HG02588 (cell line): ENCODE results near the gene NRG4.
"Not testable (repeated sequence)": the region's sequence is repeated elsewhere in the genome, so short reads cannot be mapped to it uniquely, and the experiment has no call there.

Source experiments
- ATAC-seq: cut with Tn5 transposase; IDR thresholded peaks from one replicate; pipeline ENCODE4 v1.9.1; 2021; ENCODE audit warnings: mild to moderate bottlenecking, moderate library complexity; ENCODE audit not compliant: unreplicated experiment

Gene NRG4

GRCh38 chr15:75995611-75996010, 16.6 kb downstream of the NRG4 start:
- ATAC-seq = no peak

GRCh38 chr15:75994220-75994619, 18.0 kb downstream of the NRG4 start:
- no peak for ATAC-seq

- ATAC-seq = no peak
Observed at GRCh38 chr15:75992897-75993296, 19.3 kb downstream of the NRG4 start.

DNA sequence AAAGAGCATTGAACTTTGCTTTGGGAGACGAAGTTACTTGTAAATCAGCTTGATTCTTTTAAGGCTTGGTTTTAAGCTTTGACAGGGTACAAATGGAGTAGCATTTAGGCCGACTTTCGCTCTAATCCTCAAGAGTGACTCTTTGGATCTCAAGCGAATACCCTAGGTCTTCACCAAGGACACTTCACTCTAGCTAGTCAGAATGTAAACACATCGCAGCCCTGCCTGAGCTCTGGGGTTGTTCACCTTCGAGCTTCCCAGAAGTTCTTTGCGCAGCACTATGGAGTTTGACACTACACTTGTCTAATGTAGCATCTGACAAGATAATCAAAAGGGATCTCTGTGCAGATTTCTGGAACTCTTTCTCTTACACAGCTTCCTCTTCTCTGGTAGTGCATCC, 22.3 kb downstream of the NRG4 start:
- ATAC-seq = no peak

DNA sequence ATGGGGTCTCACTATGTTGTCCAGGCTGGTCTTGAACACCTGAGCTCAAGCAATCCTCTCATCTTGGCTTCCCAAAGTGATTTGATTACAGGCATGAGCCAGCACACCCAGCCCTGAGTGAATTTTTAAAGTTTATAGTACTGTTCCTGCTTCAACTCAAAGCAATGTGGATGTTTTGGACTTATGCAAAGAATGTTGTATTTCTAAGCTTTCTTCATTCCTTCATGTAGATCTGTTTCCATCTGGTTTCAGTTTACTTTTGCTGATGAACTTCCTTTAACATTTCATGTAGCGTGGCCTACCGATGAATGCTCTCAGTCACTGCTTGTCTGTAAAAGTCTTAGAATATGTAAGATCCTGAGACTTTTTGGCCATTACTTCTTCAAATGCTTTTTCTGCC, 23.2 kb downstream of the NRG4 start:
- no peak for ATAC-seq

DNA sequence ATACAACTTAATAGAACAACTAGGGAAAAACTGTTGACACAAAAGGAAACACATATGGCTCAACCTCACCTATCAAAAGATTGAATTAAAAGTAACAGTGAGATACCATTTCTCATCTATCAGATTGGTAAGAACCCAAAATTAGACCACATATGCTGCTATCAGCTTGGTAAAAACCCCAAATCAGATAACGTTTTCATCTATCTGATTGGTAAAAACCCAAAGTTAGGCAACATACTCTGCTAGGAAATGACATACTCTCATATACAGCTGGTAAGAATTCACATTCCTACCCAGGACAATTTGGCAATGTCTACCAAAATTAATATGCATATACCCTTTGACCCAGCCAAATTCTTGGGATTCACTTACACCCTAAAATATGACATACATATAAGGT, 26.3 kb downstream of the NRG4 start:
- ATAC-seq = no peak

DNA sequence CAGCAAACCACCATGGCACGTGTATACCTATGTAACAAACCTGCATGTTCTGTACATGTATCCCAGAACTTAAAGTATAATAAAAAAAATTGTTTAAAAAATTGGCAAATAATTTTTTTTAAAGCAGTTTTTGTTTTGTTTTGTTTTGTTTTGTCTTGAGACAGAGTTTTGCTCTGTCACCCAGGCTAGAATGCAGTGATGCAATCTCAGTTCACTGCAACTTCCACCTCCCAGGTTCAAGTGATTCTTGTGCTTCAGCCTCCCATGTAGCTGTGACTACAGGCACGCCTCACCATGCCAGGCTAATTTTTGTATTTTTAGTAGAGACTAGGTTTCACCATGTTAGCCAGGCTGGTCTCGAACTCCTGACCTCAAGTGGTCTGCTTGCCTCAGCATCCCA, 27.5 kb downstream of the NRG4 start:
- ATAC-seq = not testable (repeated sequence)

- ATAC-seq = no peak
Observed at GRCh38 chr15:75982468-75982867, 29.8 kb downstream of the NRG4 start.

- ATAC-seq = no peak
Observed at GRCh38 chr15:75981149-75981815, 30.9 kb downstream of the NRG4 start.

- not testable (repeated sequence) for ATAC-seq
Observed at GRCh38 chr15:75976766-75977165, 35.5 kb downstream of the NRG4 start.

DNA sequence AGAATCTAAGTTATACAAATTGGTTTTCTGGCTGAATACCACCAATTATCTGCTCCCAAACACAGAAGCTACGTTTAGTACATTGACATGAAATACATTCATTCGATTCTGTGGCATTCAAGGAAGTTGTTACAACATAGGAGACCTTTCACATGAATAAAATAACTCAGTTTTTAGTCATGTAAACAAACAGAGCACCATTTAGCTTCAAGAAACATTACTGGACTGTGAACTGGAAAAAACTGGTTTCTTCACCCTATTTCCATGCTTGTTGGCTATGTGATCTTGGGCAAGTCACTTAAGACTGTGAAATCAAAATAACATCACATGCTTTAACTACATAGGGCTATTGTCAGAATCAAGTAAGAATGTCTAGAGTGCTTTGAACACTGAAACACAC, 46.2 kb downstream of the NRG4 start:
- no peak for ATAC-seq

- ATAC-seq = no peak
Observed at GRCh38 chr15:75961331-75961730, 50.9 kb downstream of the NRG4 start.

DNA sequence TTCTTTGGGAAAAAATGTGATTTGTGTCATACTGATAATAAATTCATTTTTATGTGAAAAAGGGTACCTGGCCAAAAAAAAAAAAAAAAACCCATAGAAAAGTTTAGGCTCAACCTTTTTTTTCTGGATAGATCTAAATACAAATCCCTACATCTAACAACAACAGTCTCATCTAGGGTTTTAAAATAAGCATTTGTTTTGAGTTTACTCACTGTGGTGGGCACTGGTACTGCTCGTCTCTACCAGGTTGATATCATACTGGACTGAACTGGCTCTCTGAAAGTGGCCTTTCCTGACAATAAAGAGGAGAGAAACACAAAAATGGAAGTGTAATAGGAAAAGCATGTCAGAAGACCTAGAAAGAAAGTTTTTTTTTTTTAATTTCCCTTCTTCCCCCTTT, 56.5 kb downstream of the NRG4 start:
- no peak for ATAC-seq

- ATAC-seq = no peak
Observed at GRCh38 chr15:75952525-75952924, 59.7 kb downstream of the NRG4 start.

DNA sequence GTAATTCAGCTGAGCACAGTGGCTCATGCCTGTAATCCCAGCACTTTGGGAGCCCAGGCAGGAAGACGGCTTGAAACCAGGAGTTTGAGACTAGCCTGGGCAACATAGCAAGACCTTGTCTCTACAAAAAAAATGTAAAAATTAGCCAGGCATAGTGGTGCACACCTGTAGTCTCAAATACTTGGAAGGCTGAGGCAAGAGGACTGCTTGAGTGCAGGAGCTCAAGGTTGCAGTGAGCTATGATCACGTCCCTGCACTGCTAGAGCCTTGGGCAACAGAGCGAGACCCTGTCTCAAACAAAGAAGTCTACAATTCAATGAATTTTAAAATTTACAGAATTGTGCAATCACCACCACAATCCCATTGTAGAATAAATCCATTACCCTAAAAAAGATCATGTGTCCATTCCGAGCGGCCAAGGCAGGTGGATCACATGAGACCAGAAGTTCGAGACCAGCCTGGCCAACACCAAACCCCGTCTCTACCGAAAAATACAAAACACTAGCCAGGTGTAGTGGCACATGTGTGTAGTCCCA, 63.4 kb downstream of the NRG4 start:
- ATAC-seq = no peak

DNA sequence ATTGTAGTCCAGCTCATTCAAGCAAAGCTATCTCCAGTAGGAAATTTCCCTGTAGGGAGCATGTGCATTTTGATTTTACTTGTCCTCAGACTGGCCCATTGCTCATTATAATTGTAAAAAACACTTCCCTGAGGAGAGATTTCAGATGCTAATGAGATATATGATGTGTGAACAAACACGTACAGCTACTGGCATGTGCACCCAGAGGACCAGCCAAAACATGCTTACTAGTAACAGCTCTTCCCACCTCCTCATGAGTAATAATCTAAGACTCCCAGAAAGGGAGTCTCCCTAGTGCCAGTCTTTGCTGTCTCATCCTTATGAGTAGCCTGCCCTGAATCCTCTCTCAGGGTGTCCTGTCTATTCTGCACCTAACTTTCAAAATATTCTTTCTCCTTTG, 65.1 kb downstream of the NRG4 start:
- no peak for ATAC-seq

DNA sequence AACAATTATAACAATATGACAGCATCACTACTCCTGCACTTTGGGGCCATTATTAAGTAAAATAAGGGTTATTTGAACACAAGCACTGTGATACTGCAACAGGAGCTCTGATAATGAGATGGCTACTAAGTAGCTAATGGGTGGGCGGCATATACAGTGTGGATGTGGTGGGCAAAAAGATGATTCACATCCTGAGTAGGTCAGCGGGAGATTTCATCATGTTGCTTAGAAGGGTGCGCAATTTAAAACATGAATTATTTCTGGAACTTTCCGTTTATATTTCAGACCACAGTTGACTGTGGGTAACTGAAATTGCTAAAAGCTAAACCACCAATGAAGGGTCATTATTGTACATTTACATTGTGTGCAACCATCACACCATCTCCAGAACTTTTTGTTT, 66.3 kb downstream of the NRG4 start:
- no peak for ATAC-seq

- ATAC-seq = no peak
Observed at GRCh38 chr15:75943713-75944215, 68.5 kb downstream of the NRG4 start.

- no peak for ATAC-seq
Observed at GRCh38 chr15:75943246-75943645, 69.0 kb downstream of the NRG4 start.

DNA sequence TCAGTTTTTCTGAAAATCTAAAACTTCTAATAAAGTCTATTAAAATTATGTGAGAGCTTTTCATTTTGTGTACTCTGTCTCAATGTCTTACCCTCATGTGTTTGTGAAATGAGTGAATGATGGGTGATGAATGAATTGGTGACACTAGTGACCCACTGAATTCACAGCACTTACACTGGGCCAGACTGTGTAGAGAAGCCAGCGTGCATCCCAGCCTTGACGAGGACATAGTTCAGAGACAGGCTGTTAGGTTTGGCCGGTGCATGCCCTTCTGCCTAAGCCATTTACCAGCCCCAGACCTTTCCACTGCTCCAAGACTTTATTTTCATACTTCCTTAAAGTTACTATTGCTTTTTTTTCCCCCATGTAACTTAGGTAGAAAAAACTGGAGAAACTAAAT, 69.8 kb downstream of the NRG4 start:
- no peak for ATAC-seq

DNA sequence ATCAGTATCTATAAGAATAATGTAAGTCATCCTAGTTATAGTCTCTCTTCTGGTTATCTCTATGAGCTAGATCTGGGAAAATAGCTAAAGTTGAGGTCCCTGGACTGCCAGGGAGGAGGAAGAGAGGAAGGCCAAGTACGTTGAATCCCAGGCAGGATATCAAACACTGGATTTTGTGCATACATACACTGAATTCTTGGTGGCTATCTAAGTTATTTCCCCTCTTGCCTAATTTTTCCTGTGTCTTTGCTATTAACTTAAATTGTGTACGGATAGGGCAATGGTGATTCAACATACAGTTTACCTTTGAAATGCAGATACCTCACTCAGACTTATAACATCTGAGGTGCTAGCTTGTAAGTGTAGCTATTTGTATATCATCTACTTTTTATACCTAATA, 81.4 kb downstream of the NRG4 start:
- ATAC-seq = no peak

- no peak for ATAC-seq
Observed at GRCh38 chr15:75929799-75930565, 82.2 kb downstream of the NRG4 start.
